Motor neuron (in vitro differentiated cells): ENCODE data around the gene MYBPC3. TPM values are rescaled to one million over a fixed set of nuclear protein-coding genes. Genes with fewer than 3 reads are reported as not detected.
A peak's percentile ranks its signal among the peaks of the same experiment; 100 is the strongest.

Experiments
- ATAC-seq, 8 experiments: fragments of 200-7000 bp; cut with Tn5 transposase; replicated peaks in 6 of 8; 2 replicates each; pipeline ENCODE4 v1.8.0; 2021; ENCODE audit warnings: mild to moderate bottlenecking in 8 of 8, moderate library complexity in 8 of 8
- H3K27ac ChIP-seq, 2 donors: fragments of 250-450 bp; sonication (Bioruptor Pico); 2 replicates each; pipeline ENCODE4 v1.9.0; 2021; ENCODE audit warnings: antibody characterized with exemption in 2 of 2, mild to moderate bottlenecking in 2 of 2, moderate library complexity in 1 of 2
- H3K4me1 ChIP-seq, 2 donors: fragments of 250-450 bp; sonication (Bioruptor Pico); replicated peaks in 1 of 2; 2 replicates each; pipeline ENCODE4 v1.6.1; 2021; ENCODE audit warnings: antibody characterized with exemption in 2 of 2, mild to moderate bottlenecking in 2 of 2, moderate library complexity in 1 of 2
- H3K4me3 ChIP-seq, 5 donors: fragments of 250-450 bp; sonication (Bioruptor Pico); 2 replicates each; pipeline ENCODE4 v1.9.0; 2021; ENCODE audit warnings: antibody characterized with exemption in 5 of 5, mild to moderate bottlenecking in 5 of 5, moderate library complexity in 4 of 5
- WGBS, 10 experiments: fragments of 450-650 bp; shearing (Covaris generic); methylation state at CpG; one replicate each; pipeline ENCODE4 v1.0.0; 2022; 5-methylcytosine and 5-hydroxymethylcytosine counted together
- in situ Hi-C, 9 experiments: fragments of 400-800 bp; cut with MboI; loops; one replicate each; pipeline ENCODE4 v1.15.0; 2021; ENCODE audit warnings: low sequenced_read_pairs in 9 of 9, low pct_unique_long_range_greater_than_20kb in 2 of 9; ENCODE audit not compliant: unreplicated experiment in 9 of 9
- total RNA-seq, 8 experiments: library from RNA; unstranded; fragments of 300-600 nt; gene quantifications; 2 replicates each; pipeline versions ENCODE4 v1.2.3 to v1.2.4, GENCODE V29; 2022

The MYBPC3 gene
- total RNA-seq, 8 experiments from 2014 or later: 0.04 to 0.09 (median 0.05) TPM; not detected in 5

DNA sequence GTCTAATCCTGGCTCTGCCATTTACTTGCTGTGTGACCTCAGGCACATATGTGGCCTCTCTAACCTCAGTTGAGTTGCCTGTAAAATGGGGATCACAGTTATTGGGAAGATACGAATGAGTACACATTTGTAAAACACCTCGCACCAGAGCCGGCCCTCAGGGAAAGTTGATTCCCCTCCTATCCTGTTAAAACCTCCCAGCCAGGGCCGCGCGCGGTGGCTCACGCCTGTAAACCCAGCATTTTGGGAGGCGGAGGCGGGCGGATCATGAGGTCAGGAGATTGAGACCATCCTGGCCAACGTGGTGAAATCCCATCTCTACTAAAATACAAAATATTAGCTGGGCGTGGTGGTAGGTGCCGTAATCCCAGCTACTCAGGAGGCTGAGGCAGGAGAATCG lies 7.8 kb upstream of the MYBPC3 start:
- in situ Hi-C loops: no loop called here
- WGBS, 10 experiments: 90 to 100% (median 100%) methylated on average over 1 to 3 of the region's 15 CpGs; no CpG with 5 or more reads in 5 of the 10 experiments
- Histone ChIP-seq H3K4me3 (no peak overlapping the region), H3K27ac (no peak overlapping the region), H3K4me1 (no peaks in the 10 kb centered on the region)
- no peak for ATAC-seq

DNA sequence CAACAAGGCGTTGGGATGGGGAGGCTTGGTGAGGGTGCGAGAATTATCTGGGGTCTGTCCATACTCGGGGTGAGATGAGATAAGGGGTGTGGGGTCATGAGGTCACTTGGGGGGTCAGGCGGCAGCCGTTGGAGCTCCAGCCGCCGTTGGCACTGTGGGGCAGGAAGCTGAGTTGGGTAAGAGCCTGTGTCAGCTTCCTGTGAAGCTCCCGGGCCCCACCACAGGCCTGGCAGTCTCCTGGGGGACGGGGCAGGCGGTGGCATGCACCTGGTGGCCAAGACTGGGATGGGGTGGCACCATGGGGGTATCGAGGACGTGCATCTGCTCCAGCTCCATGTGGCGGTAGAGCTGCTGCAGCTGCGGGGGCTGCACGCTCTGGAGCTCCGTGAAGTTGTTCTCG lies 7.1 kb upstream of the MYBPC3 start:
- in situ Hi-C loops: no loop called here
- H3K4me3 ChIP-seq: no peak overlapping the region
- no peak overlapping the region for H3K27ac ChIP-seq
- ATAC-seq: no peak
- no peaks in the 10 kb centered on the region for H3K4me1 ChIP-seq
- whole genome bisulfite sequencing, 10 experiments: 70 to 90% (median 80%) methylated on average over 2 of the region's 17 CpGs; no CpG with 5 or more reads in 7 of the 10 experiments

DNA sequence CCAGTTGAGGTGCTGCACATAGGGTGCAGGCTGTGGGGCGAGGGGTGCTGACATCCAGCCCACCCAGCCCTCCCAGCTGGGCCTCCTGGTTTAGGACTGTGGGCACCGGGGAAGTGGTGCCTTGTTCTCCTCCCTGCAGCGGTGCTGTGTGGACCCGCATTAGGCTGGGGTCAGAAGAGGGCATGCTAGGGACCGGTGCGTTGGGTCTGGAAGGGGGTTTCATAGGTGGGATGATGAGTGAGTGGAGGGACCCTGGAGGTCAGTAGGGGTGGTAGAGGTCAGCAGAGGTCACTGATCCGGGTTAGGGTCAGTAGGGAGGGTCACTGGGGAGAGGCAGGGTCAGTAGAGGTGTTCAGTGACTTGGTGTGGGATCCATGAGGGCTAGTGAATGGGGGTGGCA lies 6.7 kb upstream of the MYBPC3 start:
- 82% methylated on average over 4 of the region's 7 CpGs; no CpG with 5 or more reads in 9 of the 10 experiments for WGBS, 10 experiments
- no peak overlapping the region for H3K27ac ChIP-seq
- H3K4me3 ChIP-seq: no peak overlapping the region
- no peaks in the 10 kb centered on the region for H3K4me1 ChIP-seq
- in situ Hi-C loops: no loop called here
- no peak for ATAC-seq

DNA sequence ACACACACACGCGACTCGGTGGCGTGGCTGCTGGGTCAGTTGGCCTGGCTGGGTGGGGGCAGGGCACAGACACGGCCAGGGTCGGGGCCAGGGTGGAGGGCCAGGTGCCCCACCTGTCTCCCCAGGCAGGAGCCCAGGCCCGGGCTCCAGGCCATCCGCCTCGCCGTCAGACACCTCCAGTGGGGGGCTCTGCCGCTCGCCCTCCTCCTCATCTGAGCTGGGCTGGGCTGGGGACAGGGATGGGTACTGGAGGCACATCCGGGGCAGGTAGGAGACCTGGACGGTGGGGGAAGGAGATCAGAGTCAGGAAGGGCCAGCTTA lies 6.2 kb upstream of the MYBPC3 start:
- Histone ChIP-seq H3K27ac (no peak overlapping the region), H3K4me1 (no peaks in the 10 kb centered on the region), H3K4me3 (no peak overlapping the region)
- ATAC-seq: no peak
- in situ Hi-C loops: no loop called here
- no CpG with 5 or more reads among the region's 14 CpGs for WGBS, 10 experiments

DNA sequence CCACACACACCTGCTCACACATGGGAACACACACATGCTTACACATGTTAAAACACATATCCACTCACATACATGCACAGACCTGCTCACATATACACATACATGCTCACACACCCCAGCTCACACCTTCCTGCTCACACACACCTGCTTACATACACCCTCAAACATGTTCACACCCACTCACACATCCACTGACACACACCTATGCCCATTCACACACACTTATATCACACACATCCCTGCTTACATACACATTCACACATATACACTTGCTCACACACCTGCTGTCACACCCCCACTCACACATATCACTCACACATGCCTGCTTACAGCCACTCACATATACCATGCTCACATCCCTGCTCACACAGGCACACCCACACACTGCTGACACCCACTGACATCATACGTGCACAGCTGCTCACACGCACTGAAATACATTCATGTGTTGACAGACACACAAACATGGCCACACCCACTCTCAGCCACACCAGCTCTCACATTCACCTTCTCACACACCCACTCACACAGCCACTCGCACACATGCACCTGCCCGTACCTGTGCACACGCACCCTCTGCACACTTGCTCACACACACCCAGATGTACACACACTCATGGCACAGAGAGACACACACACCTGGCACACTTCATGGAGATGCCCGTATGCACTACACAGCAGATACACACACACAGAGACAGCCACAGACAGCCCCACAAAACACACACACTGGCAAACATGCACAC lies 5.7 kb upstream of the MYBPC3 start:
- no peak for ATAC-seq
- in situ Hi-C loops: no loop called here
- Histone ChIP-seq H3K27ac (no peak overlapping the region), H3K4me1 (no peaks in the 10 kb centered on the region), H3K4me3 (no peak overlapping the region)
- WGBS, 10 experiments: 65 to 100% (median 89%) methylated on average over 1 to 5 of the region's 6 CpGs; no CpG with 5 or more reads in 5 of the 10 experiments

DNA sequence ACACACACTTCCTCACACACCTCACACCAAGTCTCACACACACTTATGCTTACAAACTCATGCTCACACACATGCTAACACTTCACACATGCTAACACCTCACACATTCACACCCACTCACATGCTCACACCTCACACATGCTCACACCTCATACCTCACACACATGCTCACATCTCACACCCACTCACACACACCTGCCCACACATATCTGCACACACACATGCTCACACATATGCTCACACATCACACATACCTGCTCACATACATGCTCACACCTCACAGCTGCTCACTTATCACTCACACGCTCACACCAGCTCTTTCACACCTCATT lies 4.5 kb upstream of the MYBPC3 start:
- in situ Hi-C loops: no loop called here
- Histone ChIP-seq H3K27ac (no peak overlapping the region), H3K4me1 (no peaks in the 10 kb centered on the region), H3K4me3 (no peak overlapping the region)
- 83 to 100% (median 86%) methylated on average over 1 of the region's 1 CpG; no CpG with 5 or more reads in 7 of the 10 experiments for WGBS, 10 experiments
- no peak for ATAC-seq

GRCh38 chr11:47356129-47356997 lies 3.9 kb upstream of the MYBPC3 start:
- Histone ChIP-seq H3K27ac (no peak overlapping the region), H3K4me3 (no peak overlapping the region), H3K4me1 (no peaks in the 10 kb centered on the region)
- in situ Hi-C loops: no loop called here
- ATAC-seq: no peak
- 69 to 100% (median 81%) methylated on average over 1 to 8 of the region's 9 CpGs; no CpG with 5 or more reads in 1 of the 10 experiments for WGBS, 10 experiments

- in situ Hi-C loops: no loop called here
- peak; percentile 79 to 97 (median 86) for ATAC-seq
- Histone ChIP-seq H3K4me1 (peaks cover 5% of the 10 kb centered on the region in 2 donors), H3K27ac (no peak overlapping the region), H3K4me3 (peak overlapping the region in 3 of 5 donors; percentile 9 to 17 (median 14))
- WGBS, 10 experiments: 0 to 100% (median 56%) methylated on average over 1 to 2 of the region's 47 CpGs; no CpG with 5 or more reads in 3 of the 10 experiments
Observed at GRCh38 chr11:47355283-47356128, 3.0 kb upstream of the MYBPC3 start.

DNA sequence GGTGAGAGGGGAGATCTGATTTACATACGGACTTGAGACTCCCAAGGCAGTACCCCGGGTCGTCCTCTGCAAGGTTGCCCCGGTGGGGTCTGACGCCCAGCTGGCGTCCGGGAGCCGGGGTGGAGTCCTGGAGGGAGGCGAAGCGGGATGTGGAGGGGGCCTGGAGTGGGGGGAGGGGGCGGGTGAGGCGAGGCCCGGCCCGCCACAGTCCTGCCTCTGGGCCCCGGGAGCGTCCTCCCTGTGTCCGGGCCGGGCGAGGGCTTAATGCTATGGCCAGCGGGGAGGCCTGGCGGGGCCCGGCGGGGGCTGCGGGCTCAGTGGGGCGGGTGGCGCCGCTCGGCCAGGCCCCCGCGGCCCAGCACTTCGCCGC lies 2.4 kb upstream of the MYBPC3 start:
- in situ Hi-C loops: no loop called here

GRCh38 chr11:47353978-47354774 lies 1.7 kb upstream of the MYBPC3 start:
- 63 to 100% (median 90%) methylated on average over 1 to 10 of the region's 15 CpGs; no CpG with 5 or more reads in 3 of the 10 experiments for WGBS, 10 experiments
- no peak for ATAC-seq
- Histone ChIP-seq H3K27ac (no peak overlapping the region), H3K4me1 (peaks cover 5 to 6% of the 10 kb centered on the region in 2 donors), H3K4me3 (no peak overlapping the region)
- in situ Hi-C loops: no loop called here

More for the DNA sequence above, 2.4 kb upstream of the MYBPC3 start:
- Histone ChIP-seq H3K4me1 (peaks cover 5 to 6% of the 10 kb centered on the region in 2 donors), H3K4me3 (peak overlapping the region in 3 of 5 donors; percentile 9 to 17 (median 14)), H3K27ac (no peak overlapping the region)
- ATAC-seq: peak in 7 of 8 experiments; percentile 52 to 72 (median 54)
- WGBS, 10 experiments: no CpG with 5 or more reads among the region's 32 CpGs

- no peak overlapping the region for H3K27ac ChIP-seq
- H3K4me1 ChIP-seq: peaks cover 5 to 6% of the 10 kb centered on the region in 2 donors
- WGBS, 10 experiments: 63 to 100% (median 87%) methylated on average over 1 to 10 of the region's 29 CpGs; no CpG with 5 or more reads in 4 of the 10 experiments
- in situ Hi-C loops: no loop called here
- no peak overlapping the region for H3K4me3 ChIP-seq
- ATAC-seq: no peak
Observed at GRCh38 chr11:47351156-47352126, 1.1 kb downstream of the MYBPC3 start.
